Fibroblast of pulmonary artery (primary cell): ENCODE results near the gene PLXNC1.

Experiments
- DNase-seq: peaks from one replicate; pipeline ENCODE4 v3.0.0-alpha.2; 2010; ENCODE audit warnings: low read depth
- H3K4me3 ChIP-seq: replicated peaks from 2 replicates; pipeline ENCODE4 v1.5.1; 2011; ENCODE audit warnings: low read depth, mild to moderate bottlenecking, control low read depth, low read length, moderate library complexity
- TF ChIP-seq, protein P1 (sequence below): IDR thresholded peaks from 2 replicates; pipeline ENCODE4 v1.5.1; 2011; ENCODE audit warnings: mild to moderate bottlenecking, control low read depth, low read length, inconsistent platforms; ENCODE audit errors: missing control alignments

The PLXNC1 gene

DNA sequence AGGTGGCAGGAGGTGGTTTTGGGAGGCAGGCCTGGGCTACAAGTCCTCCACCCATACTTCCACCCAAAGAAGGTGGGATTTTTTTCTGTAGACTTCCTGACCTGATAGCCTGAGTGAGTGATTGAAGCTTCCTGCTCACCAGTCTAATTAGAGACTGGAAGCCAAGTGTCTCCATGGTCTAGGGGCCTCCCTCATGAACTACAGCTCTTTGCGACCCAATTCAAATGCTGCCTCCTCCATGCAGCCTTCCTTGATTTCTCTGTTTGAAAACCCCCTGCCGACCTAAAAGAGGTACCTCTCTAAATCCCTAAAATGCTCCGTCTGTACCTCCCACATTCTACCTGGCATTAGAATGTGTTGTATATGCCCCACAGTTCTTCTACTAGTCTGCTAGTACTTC, 124.9 kb downstream of the PLXNC1 start:
- no peak overlapping the region for H3K4me3 ChIP-seq
- DNase-seq = no peak
- TF ChIP-seq, protein P1, sequence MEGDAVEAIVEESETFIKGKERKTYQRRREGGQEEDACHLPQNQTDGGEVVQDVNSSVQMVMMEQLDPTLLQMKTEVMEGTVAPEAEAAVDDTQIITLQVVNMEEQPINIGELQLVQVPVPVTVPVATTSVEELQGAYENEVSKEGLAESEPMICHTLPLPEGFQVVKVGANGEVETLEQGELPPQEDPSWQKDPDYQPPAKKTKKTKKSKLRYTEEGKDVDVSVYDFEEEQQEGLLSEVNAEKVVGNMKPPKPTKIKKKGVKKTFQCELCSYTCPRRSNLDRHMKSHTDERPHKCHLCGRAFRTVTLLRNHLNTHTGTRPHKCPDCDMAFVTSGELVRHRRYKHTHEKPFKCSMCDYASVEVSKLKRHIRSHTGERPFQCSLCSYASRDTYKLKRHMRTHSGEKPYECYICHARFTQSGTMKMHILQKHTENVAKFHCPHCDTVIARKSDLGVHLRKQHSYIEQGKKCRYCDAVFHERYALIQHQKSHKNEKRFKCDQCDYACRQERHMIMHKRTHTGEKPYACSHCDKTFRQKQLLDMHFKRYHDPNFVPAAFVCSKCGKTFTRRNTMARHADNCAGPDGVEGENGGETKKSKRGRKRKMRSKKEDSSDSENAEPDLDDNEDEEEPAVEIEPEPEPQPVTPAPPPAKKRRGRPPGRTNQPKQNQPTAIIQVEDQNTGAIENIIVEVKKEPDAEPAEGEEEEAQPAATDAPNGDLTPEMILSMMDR = no peak

DNA sequence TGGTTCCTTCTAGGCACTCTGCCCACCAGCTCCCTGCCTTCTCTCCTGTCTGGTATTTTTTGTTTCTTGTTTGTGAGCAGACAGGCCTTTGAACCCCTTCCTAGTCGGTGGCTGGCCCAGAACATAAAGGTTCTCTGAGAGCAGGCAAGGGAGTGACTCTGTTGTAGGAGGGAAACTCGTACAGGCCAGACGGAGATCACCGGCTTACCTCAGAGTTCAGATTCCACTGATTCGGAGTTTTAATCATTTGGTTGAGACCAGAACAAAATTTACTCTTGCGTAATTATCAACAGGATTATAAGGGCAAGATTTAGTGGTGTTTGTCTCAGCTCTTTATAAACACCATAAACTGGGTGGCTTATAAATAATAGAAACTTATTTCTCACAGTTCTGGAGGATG, 128.3 kb downstream of the PLXNC1 start:
- H3K4me3 ChIP-seq = no peak overlapping the region
- TF ChIP-seq, protein P1 = no peak
- DNase-seq = no peak

DNA sequence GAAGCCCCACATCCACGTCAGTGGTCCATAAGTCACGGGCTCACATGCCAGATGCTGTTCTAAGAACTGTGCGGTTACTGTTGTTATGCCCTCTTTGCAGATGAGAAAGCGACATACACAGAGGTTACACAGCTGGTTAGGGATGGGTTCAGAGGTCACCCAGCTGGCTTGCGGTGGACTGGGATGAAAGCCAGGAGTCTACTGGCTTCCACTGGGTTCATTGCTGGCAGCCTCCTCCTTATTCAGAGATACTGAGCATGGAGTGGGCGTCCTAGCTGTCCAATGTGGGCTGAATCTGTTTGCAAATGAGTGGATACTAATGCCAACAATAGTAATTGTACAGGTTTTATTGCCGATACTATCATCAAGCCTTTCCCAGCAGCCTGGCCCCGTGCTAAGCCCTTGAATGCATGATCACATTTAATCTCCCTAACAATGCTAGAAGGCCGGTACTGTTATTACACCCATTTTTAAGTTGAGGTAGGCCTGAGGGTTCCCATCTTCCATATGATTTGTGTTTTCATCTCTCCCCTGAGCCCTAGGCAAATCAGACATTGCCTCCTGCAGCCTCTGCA, 129.1 kb downstream of the PLXNC1 start:
- no peak overlapping the region for H3K4me3 ChIP-seq
- no peak for DNase-seq
- TF ChIP-seq, protein P1 = no peak

DNA sequence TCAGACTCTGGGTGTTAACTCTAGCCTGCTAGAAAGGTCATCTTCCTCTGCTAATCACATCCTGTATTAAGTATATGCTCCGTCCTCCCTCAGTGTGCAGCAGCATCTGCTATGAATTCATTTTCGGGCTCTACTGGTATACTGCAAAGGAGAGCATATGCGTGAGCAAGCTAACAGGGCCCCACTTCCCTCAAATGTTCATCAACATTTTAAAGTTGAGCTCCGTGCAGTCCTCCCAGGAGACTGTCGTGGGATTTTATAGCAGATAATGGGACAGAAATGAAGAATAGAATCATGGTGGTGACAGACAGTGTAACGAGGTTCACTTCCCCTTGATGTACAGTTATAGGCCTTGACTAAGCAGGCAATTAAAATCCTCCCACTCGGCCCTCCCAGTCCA, 131.7 kb downstream of the PLXNC1 start:
- TF ChIP-seq, protein P1 = no peak
- DNase-seq = no peak

DNA sequence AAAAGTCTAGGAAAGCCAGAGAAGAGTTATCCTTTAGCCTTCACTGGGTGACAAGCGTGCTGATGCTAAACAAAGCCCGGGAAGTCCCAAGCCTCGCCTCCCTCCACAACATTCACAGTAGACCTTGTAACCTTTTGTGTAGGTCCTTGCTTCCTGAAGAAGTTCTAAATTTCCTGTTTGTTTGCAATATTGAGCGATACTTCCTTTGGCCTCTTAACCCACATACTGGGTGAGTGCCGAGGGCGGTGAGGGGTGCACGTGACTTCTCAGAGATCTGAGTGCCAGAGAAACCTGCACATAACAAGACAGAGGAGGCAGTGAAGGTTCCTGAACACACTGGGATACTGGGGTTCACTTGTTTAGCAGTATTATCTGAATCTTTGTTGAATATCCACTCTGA, 134.3 kb downstream of the PLXNC1 start:
- DNase-seq = peak; percentile 33
- TF ChIP-seq, protein P1 = no peak
- H3K4me3 ChIP-seq = no peak overlapping the region

More for the DNA sequence above, 131.7 kb downstream of the PLXNC1 start:
- no peak overlapping the region for H3K4me3 ChIP-seq

DNA sequence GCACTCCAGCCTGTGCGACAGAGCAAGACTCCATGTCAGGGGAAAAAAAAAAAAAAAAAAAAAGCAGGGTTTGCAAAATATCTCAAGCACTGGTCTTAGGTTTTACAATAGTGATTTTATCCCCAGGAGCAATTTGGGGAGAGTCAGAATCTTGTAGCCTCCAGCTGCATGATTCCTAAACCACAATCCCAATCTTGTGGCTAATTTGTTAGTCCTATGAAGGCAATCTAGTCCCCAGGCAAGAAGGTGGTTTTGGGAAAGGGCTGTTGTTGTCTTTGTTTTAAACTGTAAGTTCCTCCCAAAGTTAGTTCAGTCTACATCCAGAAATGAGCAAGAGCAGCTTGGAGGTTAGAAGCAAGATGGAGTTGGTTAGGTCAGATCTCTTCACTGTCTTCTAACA, 135.7 kb downstream of the PLXNC1 start:
- no peak for DNase-seq
- H3K4me3 ChIP-seq = no peak overlapping the region
- TF ChIP-seq, protein P1 = no peak

DNA sequence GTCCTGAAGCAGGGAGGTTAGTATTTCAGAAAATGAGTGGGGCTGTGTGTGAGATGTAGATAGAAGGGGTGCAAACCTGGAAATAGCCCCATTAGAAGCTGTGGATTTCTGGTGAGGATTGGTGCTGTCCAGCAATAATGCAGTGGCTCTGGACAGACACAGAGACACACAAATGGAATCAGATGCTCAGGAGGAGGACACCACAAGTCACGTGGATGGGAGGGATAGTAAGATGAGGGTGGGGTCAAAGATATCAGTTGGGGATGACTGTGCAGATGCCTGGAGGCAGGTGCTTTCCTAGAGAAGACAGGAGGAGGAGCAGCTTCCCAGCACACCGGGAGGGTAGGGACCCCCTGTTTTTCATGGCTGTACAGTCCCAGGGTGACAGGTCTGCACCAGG, 136.5 kb downstream of the PLXNC1 start:
- no peak for DNase-seq
- TF ChIP-seq, protein P1 = no peak
- H3K4me3 ChIP-seq = no peak overlapping the region
